Activated CD8-positive, alpha-beta memory T cell treated with anti-CD3 and anti-CD28 coated beads, Interleukin-2, amount 50 U/mL, for 1 hour (primary cell): ENCODE results near the gene MRPL42.
"Not testable (repeated sequence)": the region's sequence is repeated elsewhere in the genome, so short reads cannot be mapped to it uniquely, and the experiment has no call there.

Source experiments
- DNase-seq: peaks from one replicate; pipeline ENCODE4 v3.0.0-alpha.2; 2020; ENCODE audit errors: extremely low read depth

MRPL42 gene

DNA sequence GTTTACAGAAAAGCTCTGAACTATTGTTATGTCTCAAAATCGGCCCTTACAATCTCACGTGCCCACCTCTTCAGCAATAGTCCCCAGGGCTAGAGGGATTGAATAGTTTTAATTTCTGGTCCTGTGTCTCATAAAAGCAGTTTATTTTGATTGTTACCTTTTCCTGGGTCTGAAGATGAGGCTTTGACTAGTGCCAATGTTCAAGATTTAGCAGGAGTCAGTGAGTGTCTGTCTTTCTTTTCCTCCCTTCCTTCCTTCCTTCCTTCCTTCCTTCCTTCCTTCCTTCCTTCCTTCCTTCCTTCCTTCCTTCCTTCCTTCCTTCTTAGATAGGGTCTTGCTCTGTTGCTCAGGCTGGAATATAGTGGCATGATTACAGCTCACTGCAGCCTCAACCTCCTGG lies 80.5 kb downstream of the MRPL42 start:
- no peak for DNase-seq

DNA sequence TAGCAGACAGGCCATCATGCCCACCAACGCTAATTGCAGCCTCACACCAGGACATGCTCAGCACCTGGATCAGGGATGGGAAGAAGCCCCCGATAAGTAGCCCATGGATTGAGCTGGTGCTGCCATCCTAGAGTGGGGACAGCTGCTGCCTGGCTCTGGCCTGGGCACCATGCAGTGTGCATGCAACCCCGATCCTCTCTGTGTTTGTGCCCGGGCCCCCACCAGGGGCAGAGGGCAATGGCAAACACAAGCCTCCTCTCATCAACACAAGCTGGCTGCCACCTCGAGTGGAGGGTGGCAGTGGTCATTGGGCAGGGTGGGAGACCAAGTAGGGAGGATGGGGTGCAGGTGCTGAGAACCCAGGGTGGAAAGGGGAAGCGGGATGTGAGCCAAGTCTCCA lies 81.9 kb downstream of the MRPL42 start:
- no peak for DNase-seq

DNA sequence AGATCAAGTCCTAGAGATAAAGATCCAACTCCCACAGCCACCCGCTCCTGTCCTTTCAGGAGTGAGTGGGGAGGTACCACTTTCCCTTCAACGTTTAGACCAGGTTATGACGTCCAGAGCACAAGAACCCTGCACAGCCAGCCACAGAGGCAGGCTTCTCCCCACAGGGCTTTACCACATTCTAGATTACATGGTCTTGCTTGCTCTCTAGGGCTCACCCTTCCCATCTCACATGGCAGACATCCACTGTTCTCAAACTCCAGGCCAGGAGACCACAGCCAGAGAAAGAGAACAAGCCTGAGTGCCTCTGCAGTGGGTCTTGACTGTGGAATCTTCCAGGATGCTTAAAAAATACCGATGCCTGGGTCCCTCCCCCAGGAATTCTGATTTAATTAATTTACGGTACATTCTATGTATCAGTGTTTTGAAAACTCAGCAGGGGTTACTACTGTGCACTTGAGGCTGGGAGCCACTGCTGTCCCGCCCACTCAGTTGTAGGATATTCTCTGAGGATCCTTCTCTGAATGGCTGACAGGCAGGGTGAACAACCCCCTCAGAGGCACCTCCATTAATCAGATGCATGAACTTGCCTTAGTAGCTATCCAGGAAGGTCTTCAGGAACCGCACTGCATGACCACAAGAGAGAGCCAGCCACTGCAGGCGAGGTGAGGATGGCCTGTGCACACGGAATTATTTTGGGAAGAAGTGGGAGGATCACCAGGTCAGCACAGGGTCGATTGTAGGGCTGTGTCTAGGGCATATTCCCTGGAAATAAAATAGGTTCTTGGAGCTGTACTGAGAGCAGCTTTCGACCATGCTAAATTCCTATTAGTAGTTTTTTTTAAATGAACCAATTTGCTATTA lies 83.7 kb downstream of the MRPL42 start:
- no peak for DNase-seq

DNA sequence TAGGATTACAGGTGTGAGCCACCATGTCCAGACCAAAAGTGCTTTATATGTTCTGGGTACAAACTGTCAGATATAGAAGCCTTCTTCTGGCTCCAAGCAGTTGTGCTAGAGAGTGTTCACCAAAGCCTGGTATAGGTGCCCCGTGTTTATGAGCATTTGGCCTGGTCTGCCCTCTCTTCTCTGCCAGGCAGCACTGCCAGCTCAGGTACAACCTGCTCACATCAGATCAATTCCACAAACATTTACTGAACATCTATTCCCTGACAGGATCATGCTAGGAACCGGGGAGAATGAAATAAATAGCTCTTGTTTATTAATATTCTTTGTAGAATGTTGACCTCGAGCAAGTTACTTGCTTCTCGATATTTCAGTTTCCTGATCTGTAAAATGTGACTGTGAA lies 85.1 kb downstream of the MRPL42 start:
- DNase-seq, result no peak

DNA sequence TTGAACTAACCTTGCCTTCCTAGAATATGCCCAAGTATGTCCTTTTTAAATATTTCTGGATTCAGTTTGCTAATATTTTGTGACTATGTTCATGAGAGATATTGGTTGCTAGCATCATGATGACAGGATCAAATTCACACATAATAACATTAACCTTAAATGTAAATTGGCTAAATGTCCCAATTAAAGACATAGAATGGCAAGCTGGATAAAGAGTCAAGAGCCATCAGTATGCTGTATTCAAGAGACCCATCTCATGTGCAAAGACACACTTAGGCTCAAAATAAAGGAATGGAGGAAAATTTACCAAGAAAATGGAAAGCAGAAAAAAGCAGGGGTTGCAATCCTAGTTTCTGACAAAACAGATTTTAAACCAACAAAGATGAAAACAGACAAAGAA lies 90.6 kb downstream of the MRPL42 start:
- not testable (repeated sequence) for DNase-seq

DNA sequence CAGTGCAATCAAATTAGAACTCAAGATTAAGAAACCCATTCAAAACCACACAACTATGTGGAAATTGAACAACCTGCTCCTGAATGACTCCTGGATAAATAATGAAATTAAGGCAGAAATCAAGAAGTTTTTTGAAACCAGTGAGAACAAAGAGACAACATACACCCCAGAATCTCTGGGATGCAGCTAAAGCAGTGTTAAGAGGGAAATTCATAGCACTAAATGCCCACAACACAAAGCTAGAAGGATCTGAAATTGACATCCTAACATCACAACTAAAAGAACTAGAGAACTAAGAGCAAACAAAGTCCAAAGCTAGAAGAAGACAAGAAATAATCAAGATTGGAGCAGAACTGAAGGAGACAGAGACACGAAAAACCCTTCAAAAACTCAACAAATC lies 91.4 kb downstream of the MRPL42 start:
- not testable (repeated sequence) for DNase-seq

DNA sequence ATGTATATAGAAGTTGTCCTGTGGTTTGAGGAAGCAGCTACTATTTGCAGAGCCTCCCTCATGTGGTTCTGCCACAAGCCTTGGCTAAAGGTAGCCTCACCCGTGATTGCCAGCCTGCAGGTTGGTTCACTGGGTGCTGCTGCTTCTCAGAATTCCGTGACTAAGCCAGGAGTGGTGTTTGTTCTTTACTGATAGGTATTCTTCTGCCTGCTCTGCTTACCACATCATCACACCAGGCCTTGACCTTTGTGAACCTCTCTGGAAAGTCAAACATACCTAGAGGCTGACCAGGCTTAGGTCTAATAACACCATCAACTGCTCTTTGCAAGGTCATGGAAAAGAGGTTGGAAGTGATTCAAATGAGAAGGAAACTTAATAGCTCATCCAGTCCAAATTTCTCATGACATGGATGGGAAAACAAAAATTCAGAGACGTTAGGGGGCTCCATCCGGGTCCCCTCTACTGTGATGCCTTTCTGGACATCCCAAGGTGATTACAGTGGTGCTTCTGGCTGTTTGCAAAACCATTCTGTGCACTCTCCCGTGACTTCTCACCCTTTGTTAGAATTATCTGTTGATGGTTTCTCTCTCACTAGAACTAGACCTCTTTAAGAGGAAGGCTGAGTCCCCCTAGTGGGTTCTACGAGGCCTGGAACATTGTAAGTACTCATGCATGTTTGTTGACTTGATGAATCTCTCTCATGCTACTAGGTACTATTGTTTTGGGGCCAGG lies 96.7 kb downstream of the MRPL42 start:
- DNase-seq, result no peak

DNA sequence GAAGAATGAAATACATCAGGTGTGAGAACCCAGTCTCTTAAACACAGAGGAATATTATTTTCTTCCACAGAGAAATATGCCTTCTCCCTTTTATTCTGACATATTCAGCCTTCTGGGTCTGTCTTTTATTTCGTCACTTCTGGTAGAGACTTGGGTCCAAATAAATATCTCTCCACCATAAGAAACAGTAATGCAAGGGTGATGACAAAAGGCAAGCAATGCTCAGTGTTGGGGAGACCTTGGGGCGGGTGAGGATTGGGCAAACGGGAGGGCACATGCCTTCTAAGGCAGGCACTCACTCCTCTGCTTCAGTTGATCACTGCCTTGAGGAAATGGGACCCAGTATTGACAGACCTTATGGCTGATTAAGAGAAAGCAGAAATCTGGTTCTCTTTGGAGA lies 98.4 kb downstream of the MRPL42 start:
- DNase-seq, result no peak
